Upper lobe of left lung (tissue), 4 donors: ENCODE results near the gene SLC27A4.

Experiments used
- CTCF ChIP-seq, 6 experiments: fragments of 450-650 bp in 4 of 6; fragments of 200-600 bp in 2 of 6; sonication (generic) in 2 of 6; IDR thresholded peaks; one replicate each; pipeline ENCODE4 v1.5.1; 2016 to 2019; ENCODE audit warnings: antibody characterized with exemption in 6 of 6
- EP300 ChIP-seq, 4 donors: sonication (generic); formaldehyde crosslinking; IDR thresholded peaks; one replicate each; pipeline ENCODE4 v1.5.1; 2017; ENCODE audit warnings: antibody characterized with exemption in 4 of 4, control low read depth in 2 of 4
- POLR2A ChIP-seq, 4 donors: fragments of 450-650 bp; IDR thresholded peaks; one replicate each; pipeline ENCODE4 v1.5.1; 2016 to 2017; ENCODE audit warnings: antibody characterized with exemption in 4 of 4, mild to moderate bottlenecking in 2 of 4
- POLR2AphosphoS5 ChIP-seq, 2 donors: sonication (generic); formaldehyde crosslinking; IDR thresholded peaks; one replicate each; pipeline ENCODE4 v1.5.1; 2017; ENCODE audit warnings: antibody characterized with exemption in 2 of 2

GRCh38 chr9:128314697-128315096, 25.6 kb upstream of the SLC27A4 start:
- TF ChIP-seq EP300 (IDR thresholded peaks at IDR 0.05): no peak
- no peak for TF ChIP-seq POLR2A (IDR thresholded peaks at IDR 0.05)
- no peak for TF ChIP-seq CTCF (IDR thresholded peaks at IDR 0.05)
- TF ChIP-seq POLR2AphosphoS5 (IDR thresholded peaks at IDR 0.05): no peak
